HEK293 (cell line): ENCODE measurements around the gene RPL13A.

Source experiments
- CTCF ChIA-PET: fragments of 350-600 bp; formaldehyde crosslinking; extraction: SDS; loops from one replicate; lab custom pipeline; 2021; ENCODE audit warnings: antibody characterized with exemption; lab: Yijun Ruan, JAX
- POLR2A ChIA-PET: fragments of 300-600 bp; formaldehyde crosslinking; extraction: SDS; loops from one replicate; lab custom pipeline; 2020; ENCODE audit warnings: antibody characterized with exemption, inconsistent platforms; lab: Yijun Ruan, JAX
- H3K27ac ChIP-seq: fragments of 200-500 bp; sonication (Bioruptor generic); 2 replicates; pipeline ENCODE4 v1.5.1; 2014; ENCODE audit warnings: low read depth, low read length, control low read depth, inconsistent platforms; ENCODE audit errors: extremely low read depth
- H3K36me3 ChIP-seq, 2 experiments: fragments of 200-500 bp in 1 of 2; sonication (Bioruptor generic) in 1 of 2; 1 replicate in 1 of 2; 2 replicates in 1 of 2; pipeline ENCODE4 v1.5.1; 2014 to 2017; ENCODE audit warnings: inconsistent platforms in 2 of 2, low read length in 2 of 2; ENCODE audit not compliant: control insufficient read depth in 2 of 2, insufficient read depth in 1 of 2
- H3K4me1 ChIP-seq: fragments of 200-500 bp; sonication (Bioruptor generic); 2 replicates; pipeline ENCODE4 v1.5.1; 2014; ENCODE audit warnings: mild to moderate bottlenecking, low read length, inconsistent platforms; ENCODE audit not compliant: control insufficient read depth, insufficient read depth
- H3K4me3 ChIP-seq: 2 replicates; pipeline ENCODE4 v1.5.1; 2011; ENCODE audit warnings: low read depth, mild to moderate bottlenecking, control low read depth, low read length, moderate library complexity
- H3K9me3 ChIP-seq: fragments of 200-500 bp; sonication (Bioruptor generic); 2 replicates; pipeline ENCODE4 v1.5.1; 2014; ENCODE audit warnings: low read depth, low read length, inconsistent platforms; ENCODE audit not compliant: control insufficient read depth, insufficient read depth
- EGR2 ChIP-seq: fragments of 450-650 bp; formaldehyde crosslinking; IDR thresholded peaks from 2 replicates; pipeline ENCODE4 v1.5.1; 2016; ENCODE audit warnings: low read depth, missing biosample characterization, missing genetic modification characterization
- GLIS1 ChIP-seq: fragments of 450-650 bp; formaldehyde crosslinking; IDR thresholded peaks from 2 replicates; pipeline ENCODE4 v1.5.1; 2016; ENCODE audit warnings: missing biosample characterization, missing genetic modification characterization
- GLIS2 ChIP-seq: fragments of 450-650 bp; formaldehyde crosslinking; IDR thresholded peaks from 2 replicates; pipeline ENCODE4 v1.5.1; 2016; ENCODE audit warnings: missing biosample characterization, missing genetic modification characterization
- HOXD13 ChIP-seq: sonication (generic); formaldehyde crosslinking; IDR thresholded peaks from 2 replicates; pipeline ENCODE4 v1.8.0; 2022; ENCODE audit warnings: missing genetic modification reagents, borderline replicate concordance
- KLF1 ChIP-seq: fragments of 450-650 bp; formaldehyde crosslinking; IDR thresholded peaks from 2 replicates; pipeline ENCODE4 v1.5.1; 2016; ENCODE audit warnings: missing biosample characterization, missing genetic modification characterization
- KLF16 ChIP-seq: fragments of 450-650 bp; formaldehyde crosslinking; IDR thresholded peaks from 2 replicates; pipeline ENCODE4 v1.5.1; 2017; ENCODE audit warnings: missing biosample characterization, missing genetic modification characterization
- KLF9 ChIP-seq: fragments of 450-650 bp; formaldehyde crosslinking; IDR thresholded peaks from 2 replicates; pipeline ENCODE4 v1.5.1; 2016; ENCODE audit warnings: missing biosample characterization, missing genetic modification characterization, low read depth
- MEIS1 ChIP-seq: sonication (generic); formaldehyde crosslinking; IDR thresholded peaks from 2 replicates; pipeline ENCODE4 v1.8.1; 2022; ENCODE audit warnings: missing genetic modification reagents, mild to moderate bottlenecking, borderline replicate concordance
- PRDM1 ChIP-seq: fragments of 450-650 bp; formaldehyde crosslinking; IDR thresholded peaks from 2 replicates; pipeline ENCODE4; 2016; ENCODE audit warnings: missing biosample characterization, missing genetic modification characterization
- SP2 ChIP-seq: fragments of 450-650 bp; formaldehyde crosslinking; IDR thresholded peaks from 2 replicates; pipeline ENCODE4 v1.5.1; 2016; ENCODE audit warnings: missing biosample characterization, missing genetic modification characterization
- SP3 ChIP-seq: fragments of 450-650 bp; formaldehyde crosslinking; IDR thresholded peaks from 2 replicates; pipeline ENCODE4 v1.5.1; 2016; ENCODE audit warnings: missing biosample characterization, missing genetic modification characterization
- SP7 ChIP-seq: fragments of 450-650 bp; formaldehyde crosslinking; IDR thresholded peaks from 2 replicates; pipeline ENCODE4 v1.5.1; 2016; ENCODE audit warnings: missing biosample characterization, missing genetic modification characterization
- YY2 ChIP-seq: fragments of 450-650 bp; formaldehyde crosslinking; IDR thresholded peaks from 2 replicates; pipeline ENCODE4 v1.5.1; 2016; ENCODE audit warnings: missing biosample characterization, missing genetic modification characterization
- ZBTB21 ChIP-seq: fragments of 450-650 bp; formaldehyde crosslinking; IDR thresholded peaks from 2 replicates; pipeline ENCODE4 v1.5.1; 2017; ENCODE audit warnings: missing biosample characterization, missing genetic modification characterization
- ZFHX2 ChIP-seq: fragments of 450-650 bp; formaldehyde crosslinking; conservative IDR thresholded peaks from 2 replicates; pipeline ENCODE4 v1.5.1; 2016; ENCODE audit warnings: missing biosample characterization, missing genetic modification characterization
- ZNF155 ChIP-seq: fragments of 450-650 bp; formaldehyde crosslinking; IDR thresholded peaks from 2 replicates; pipeline ENCODE4 v1.5.1; 2016; ENCODE audit warnings: missing biosample characterization, missing genetic modification characterization
- ZNF24 ChIP-seq: fragments of 450-650 bp; formaldehyde crosslinking; IDR thresholded peaks from 2 replicates; pipeline ENCODE4 v1.5.1; 2016; ENCODE audit warnings: missing biosample characterization, missing genetic modification characterization
- ZNF341 ChIP-seq: fragments of 450-650 bp; formaldehyde crosslinking; IDR thresholded peaks from 2 replicates; pipeline ENCODE4; 2016; ENCODE audit warnings: low read depth, missing biosample characterization, missing genetic modification characterization
- ZNF600 ChIP-seq: fragments of 450-650 bp; formaldehyde crosslinking; IDR thresholded peaks from 2 replicates; pipeline ENCODE4 v1.5.1; 2016; ENCODE audit warnings: missing biosample characterization, missing genetic modification characterization
- ZNF707 ChIP-seq: fragments of 450-650 bp; formaldehyde crosslinking; IDR thresholded peaks from 2 replicates; pipeline ENCODE4 v1.5.1; 2016; ENCODE audit warnings: missing biosample characterization, missing genetic modification characterization
- ZNF76 ChIP-seq: fragments of 450-650 bp; formaldehyde crosslinking; IDR thresholded peaks from 2 replicates; pipeline ENCODE4; 2016; ENCODE audit warnings: low read depth, missing biosample characterization, missing genetic modification characterization, borderline replicate concordance
- ZNF830 ChIP-seq: fragments of 450-650 bp; IDR thresholded peaks from 2 replicates; pipeline ENCODE4 v1.5.0; 2018; ENCODE audit warnings: missing biosample characterization, missing genetic modification characterization, low read depth, mild to moderate bottlenecking, moderate library complexity
- ZXDB ChIP-seq: fragments of 450-650 bp; formaldehyde crosslinking; IDR thresholded peaks from 2 replicates; pipeline ENCODE4 v1.5.1; 2016; ENCODE audit warnings: missing biosample characterization, missing genetic modification characterization
- TF ChIP-seq, protein P1 (sequence below): fragments of 450-650 bp; formaldehyde crosslinking; IDR thresholded peaks from 2 replicates; pipeline ENCODE4 v1.5.1; 2016; ENCODE audit warnings: missing biosample characterization, missing genetic modification characterization
- TF ChIP-seq, protein P2 (sequence below): fragments of 450-650 bp; formaldehyde crosslinking; IDR thresholded peaks from 2 replicates; pipeline ENCODE4 v1.5.1; 2017; ENCODE audit warnings: missing biosample characterization, missing genetic modification characterization
- TF ChIP-seq, protein P3 (sequence below): fragments of 450-650 bp; formaldehyde crosslinking; IDR thresholded peaks from 2 replicates; pipeline ENCODE4 v1.5.1; 2016; ENCODE audit warnings: missing biosample characterization, missing genetic modification characterization

The RPL13A gene

DNA sequence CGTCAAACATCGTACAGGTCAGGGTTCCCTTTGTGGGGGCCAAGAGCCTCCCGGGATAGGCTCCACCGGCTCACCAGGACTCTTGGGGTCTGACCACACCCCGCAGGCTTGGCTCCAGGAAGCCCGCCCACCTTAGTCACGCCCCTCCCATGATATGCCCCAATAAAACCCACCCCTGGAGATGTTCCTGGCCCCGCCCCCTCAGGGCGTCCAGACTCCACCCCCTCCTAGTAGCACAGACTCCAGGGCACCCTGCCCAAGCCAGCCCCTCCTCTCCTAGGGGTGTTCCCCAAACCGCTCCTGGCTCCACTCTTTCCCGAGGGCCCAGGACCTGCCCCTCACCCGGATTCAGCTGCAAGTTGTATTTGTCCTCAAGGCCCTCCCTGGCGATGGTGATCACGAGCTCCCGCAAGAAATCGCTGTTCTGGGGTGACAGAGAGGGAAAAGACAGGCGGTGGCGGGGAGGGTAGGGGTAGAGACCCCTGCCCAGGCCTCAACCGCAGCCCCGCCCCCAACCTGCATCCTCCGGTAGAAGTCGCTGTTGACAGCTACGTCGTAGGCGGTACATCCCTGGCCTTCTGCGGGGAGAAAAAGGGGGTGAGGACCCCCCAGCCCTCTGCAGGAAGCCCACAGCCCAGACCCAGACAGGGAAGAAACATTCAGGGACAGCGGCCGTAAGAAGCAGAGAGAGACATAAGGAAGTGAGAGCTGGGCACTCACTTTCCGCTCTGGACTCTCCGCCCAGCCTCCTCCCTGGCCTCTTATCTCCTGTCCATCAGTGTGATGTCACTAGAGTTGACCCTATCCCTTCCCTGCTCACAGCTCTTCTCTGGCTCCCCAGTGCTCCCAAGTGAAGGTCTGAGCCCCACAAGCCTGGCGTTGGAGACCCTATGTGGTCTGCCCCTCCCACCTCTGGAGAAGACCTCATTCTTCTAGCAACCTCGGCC lies 39.6 kb upstream of the RPL13A start:
- CTCF ChIA-PET: interaction anchor here (0.6 to 1.3 kb wide), 6 partner anchors 26 to 124 kb away, joined by 3 to 6 read pairs (median 4); no protein-coding TSS in a partner anchor
- TF ChIP-seq GLIS2 (tag by site-specific recombination) (0 out of 2 replicates have a peak, but pooled peaks have one; percentile 23), SP2 (peak; percentile 80), SP3 (peak; percentile 68), ZXDB (peak; percentile 43; the same call in 1 of the 2 replicates), KLF16 (tag by site-specific recombination) (peak; percentile 27; the same call in 1 of the 2 replicates), ZFHX2 (0 out of 2 replicates have a peak, but pooled peaks have one; percentile 20), KLF9 (tag by site-specific recombination) (peak; percentile 77), PRDM1 (tag by site-specific recombination) (peak; percentile 60; the same call in 1 of the 2 replicates), HOXD13 (CRISPR knock-in tag) (no peak), GLIS1 (tag by site-specific recombination) (peak; percentile 20; the same call in 1 of the 2 replicates), KLF1 (tag by site-specific recombination) (peak; percentile 86), MEIS1 (no peak), ZNF600 (tag by site-specific recombination) (no peak)
- TF ChIP-seq, protein P1, sequence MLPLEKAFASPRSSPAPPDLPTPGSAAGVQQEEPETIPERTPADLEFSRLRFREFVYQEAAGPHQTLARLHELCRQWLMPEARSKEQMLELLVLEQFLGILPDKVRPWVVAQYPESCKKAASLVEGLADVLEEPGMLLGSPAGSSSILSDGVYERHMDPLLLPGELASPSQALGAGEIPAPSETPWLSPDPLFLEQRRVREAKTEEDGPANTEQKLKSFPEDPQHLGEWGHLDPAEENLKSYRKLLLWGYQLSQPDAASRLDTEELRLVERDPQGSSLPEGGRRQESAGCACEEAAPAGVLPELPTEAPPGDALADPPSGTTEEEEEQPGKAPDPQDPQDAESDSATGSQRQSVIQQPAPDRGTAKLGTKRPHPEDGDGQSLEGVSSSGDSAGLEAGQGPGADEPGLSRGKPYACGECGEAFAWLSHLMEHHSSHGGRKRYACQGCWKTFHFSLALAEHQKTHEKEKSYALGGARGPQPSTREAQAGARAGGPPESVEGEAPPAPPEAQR (tag by site-specific recombination): no peak
- TF ChIP-seq, all 188 proteins: peak for 10
- Histone ChIP-seq H3K36me3 (peaks cover 17 to 45% of the 10 kb centered on the region in 2 experiments), H3K4me1 (no peaks in the 10 kb centered on the region), H3K4me3 (no peak overlapping the region), H3K9me3 (no peaks in the 10 kb centered on the region), H3K27ac (no peak overlapping the region)
- POLR2A ChIA-PET: interaction anchor here (1.0 kb wide), 1 partner anchor 44 kb away, joined by 3 read pairs; no protein-coding TSS in a partner anchor

DNA sequence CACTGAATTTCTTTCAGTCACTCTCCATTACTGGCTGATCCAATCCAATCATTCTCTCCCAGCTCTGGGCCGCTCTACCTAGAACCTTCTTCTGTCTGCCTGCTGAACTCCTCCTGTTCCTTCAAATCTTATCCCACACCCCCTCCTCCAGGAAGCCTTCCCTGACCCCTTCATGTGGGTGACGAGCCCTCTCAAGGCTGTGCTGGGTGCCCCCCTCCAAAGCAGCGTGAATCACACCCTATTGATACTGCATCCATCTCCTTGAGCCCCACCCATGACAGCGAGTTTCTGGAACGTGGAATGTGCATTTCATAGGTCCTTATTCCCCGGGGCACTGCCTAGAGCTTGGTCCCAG lies 39.0 kb upstream of the RPL13A start:
- no peak overlapping the region; the same call in 1 of the 2 replicates for H3K27ac ChIP-seq
- TF ChIP-seq ZNF341 (tag by site-specific recombination) (peak; percentile 54), ZNF24 (tag by site-specific recombination) (no peak)
- CTCF ChIA-PET: interaction anchor here (0.6 to 1.3 kb wide), 7 partner anchors 25 to 223 kb away, joined by 3 to 6 read pairs (median 4); no protein-coding TSS in a partner anchor

DNA sequence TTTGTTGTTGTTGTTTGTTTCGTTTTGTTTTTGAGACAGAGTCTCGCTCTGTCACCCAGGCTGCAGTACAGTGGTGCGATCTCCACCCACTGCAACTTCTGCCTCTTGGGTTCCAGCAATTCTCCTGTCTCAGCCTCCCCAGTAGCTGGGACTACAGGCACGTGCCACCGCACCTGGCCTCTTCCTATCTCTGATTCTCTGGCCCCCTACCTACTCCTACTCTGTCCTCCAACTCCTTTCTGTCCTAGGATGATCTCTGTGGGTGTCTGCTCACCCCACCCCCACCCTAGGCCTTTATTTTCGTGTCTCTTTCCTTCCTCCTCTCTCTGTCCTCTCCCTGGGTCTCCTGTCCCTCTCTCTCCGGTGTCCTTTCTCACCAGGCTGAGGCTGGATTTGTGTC lies 37.0 kb upstream of the RPL13A start:
- CTCF ChIA-PET: interaction anchor here (0.9 to 2.5 kb wide), 2 partner anchors 58 to 282 kb away, joined by 3 to 16 read pairs; no protein-coding TSS in a partner anchor
- Histone ChIP-seq H3K4me1 (0 out of 2 replicates have a peak, but pooled peaks cover 6% of the 10 kb centered on the region), H3K36me3 (peaks cover 17 to 45% of the 10 kb centered on the region in 2 experiments), H3K9me3 (no peaks in the 10 kb centered on the region), H3K4me3 (peak overlapping the region; percentile 69), H3K27ac (peak overlapping the region; percentile 53)
- POLR2A ChIA-PET: interaction anchor here (1.6 kb wide), 1 partner anchor 42 kb away, joined by 4 read pairs; no protein-coding TSS in a partner anchor
- TF ChIP-seq SP7 (tag by site-specific recombination): no peak
- no peak for TF ChIP-seq ZNF341 (tag by site-specific recombination)
- no peak for TF ChIP-seq ZNF830
- TF ChIP-seq ZBTB21 (tag by site-specific recombination): 0 out of 2 replicates have a peak, but pooled peaks have one; percentile 10
- no peak for TF ChIP-seq ZNF707 (tag by site-specific recombination)
- TF ChIP-seq KLF1 (tag by site-specific recombination): no peak
- TF ChIP-seq, protein P2, sequence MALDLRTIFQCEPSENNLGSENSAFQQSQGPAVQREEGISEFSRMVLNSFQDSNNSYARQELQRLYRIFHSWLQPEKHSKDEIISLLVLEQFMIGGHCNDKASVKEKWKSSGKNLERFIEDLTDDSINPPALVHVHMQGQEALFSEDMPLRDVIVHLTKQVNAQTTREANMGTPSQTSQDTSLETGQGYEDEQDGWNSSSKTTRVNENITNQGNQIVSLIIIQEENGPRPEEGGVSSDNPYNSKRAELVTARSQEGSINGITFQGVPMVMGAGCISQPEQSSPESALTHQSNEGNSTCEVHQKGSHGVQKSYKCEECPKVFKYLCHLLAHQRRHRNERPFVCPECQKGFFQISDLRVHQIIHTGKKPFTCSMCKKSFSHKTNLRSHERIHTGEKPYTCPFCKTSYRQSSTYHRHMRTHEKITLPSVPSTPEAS (tag by site-specific recombination): no peak
- TF ChIP-seq, protein P3, sequence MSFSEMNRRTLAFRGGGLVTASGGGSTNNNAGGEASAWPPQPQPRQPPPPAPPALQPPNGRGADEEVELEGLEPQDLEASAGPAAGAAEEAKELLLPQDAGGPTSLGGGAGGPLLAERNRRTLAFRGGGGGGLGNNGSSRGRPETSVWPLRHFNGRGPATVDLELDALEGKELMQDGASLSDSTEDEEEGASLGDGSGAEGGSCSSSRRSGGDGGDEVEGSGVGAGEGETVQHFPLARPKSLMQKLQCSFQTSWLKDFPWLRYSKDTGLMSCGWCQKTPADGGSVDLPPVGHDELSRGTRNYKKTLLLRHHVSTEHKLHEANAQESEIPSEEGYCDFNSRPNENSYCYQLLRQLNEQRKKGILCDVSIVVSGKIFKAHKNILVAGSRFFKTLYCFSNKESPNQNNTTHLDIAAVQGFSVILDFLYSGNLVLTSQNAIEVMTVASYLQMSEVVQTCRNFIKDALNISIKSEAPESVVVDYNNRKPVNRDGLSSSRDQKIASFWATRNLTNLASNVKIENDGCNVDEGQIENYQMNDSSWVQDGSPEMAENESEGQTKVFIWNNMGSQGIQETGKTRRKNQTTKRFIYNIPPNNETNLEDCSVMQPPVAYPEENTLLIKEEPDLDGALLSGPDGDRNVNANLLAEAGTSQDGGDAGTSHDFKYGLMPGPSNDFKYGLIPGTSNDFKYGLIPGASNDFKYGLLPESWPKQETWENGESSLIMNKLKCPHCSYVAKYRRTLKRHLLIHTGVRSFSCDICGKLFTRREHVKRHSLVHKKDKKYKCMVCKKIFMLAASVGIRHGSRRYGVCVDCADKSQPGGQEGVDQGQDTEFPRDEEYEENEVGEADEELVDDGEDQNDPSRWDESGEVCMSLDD (tag by site-specific recombination): no peak
- TF ChIP-seq EGR2 (tag by site-specific recombination): peak; percentile 69
- TF ChIP-seq ZNF76 (tag by site-specific recombination): no peak
- TF ChIP-seq ZFHX2: peak; percentile 57
- TF ChIP-seq ZNF155: no peak
- TF ChIP-seq YY2: no peak

More for the DNA sequence above, 39.0 kb upstream of the RPL13A start:
- Histone ChIP-seq H3K4me3 (no peak overlapping the region), H3K4me1 (no peaks in the 10 kb centered on the region), H3K9me3 (no peaks in the 10 kb centered on the region), H3K36me3 (peaks cover 17 to 45% of the 10 kb centered on the region in 2 experiments)
- POLR2A ChIA-PET: interaction anchor here (1.0 kb wide), 1 partner anchor 45 kb away, joined by 3 read pairs; no protein-coding TSS in a partner anchor
